Measurements from ENCODE around the gene PRSS22. TPM values are rescaled to one million over a fixed set of nuclear protein-coding genes. Genes with fewer than 3 reads are reported as not detected.

PRSS22 gene
- total and polyA plus RNA-seq, 2 donors, result 0.42 to 4.1 TPM

GRCh38 chr16:2834968-2835367 lies 23.0 kb downstream of the PRSS22 start:
- peaks cover 0 to 24% of the 10 kb centered on the region in 2 donors for H3K27me3 ChIP-seq (ENCODE audit: control insufficient read depth in 2 of 2, insufficient read depth in 1 of 2, low read length in 1 of 2)
- H3K4me1 ChIP-seq (ENCODE audit: control insufficient read depth in 2 of 2, insufficient read depth in 2 of 2, low read length in 2 of 2), result peaks cover 0 to 3% of the 10 kb centered on the region in 2 donors
- no peak overlapping the region for H3K27ac ChIP-seq (ENCODE audit: low read depth in 1 of 2, low read length in 1 of 2)
- DNase-seq (ENCODE audit: low read depth in 6 of 9, low spot score in 9 of 9), result no peak
- peaks cover 0 to 6% of the 10 kb centered on the region in 2 donors for H3K9me3 ChIP-seq (ENCODE audit: control insufficient read depth in 2 of 2, insufficient read depth in 1 of 2, low read length in 1 of 2)
- WGBS, result 97% methylated on average over 3 of the region's 3 CpGs
- H3K36me3 ChIP-seq (ENCODE audit: control insufficient read depth in 2 of 2, insufficient read depth in 2 of 2, low read length in 1 of 2), result no peaks in the 10 kb centered on the region
- H3K4me3 ChIP-seq (ENCODE audit: low read length in 2 of 2), result no peak overlapping the region

GRCh38 chr16:2833776-2834175 lies 24.2 kb downstream of the PRSS22 start:
- no peak for DNase-seq (ENCODE audit: low read depth in 6 of 9, low spot score in 9 of 9)
- Histone ChIP-seq H3K9me3 (ENCODE audit: control insufficient read depth in 2 of 2, insufficient read depth in 1 of 2, low read length in 1 of 2) (peaks cover 0 to 1% of the 10 kb centered on the region in 2 donors), H3K4me1 (ENCODE audit: control insufficient read depth in 2 of 2, insufficient read depth in 2 of 2, low read length in 2 of 2) (peaks cover 0 to 5% of the 10 kb centered on the region in 2 donors), H3K27me3 (ENCODE audit: control insufficient read depth in 2 of 2, insufficient read depth in 1 of 2, low read length in 1 of 2) (peaks cover 0 to 23% of the 10 kb centered on the region in 2 donors), H3K27ac (ENCODE audit: low read depth in 1 of 2, low read length in 1 of 2) (no peak overlapping the region), H3K4me3 (ENCODE audit: low read length in 2 of 2) (no peak overlapping the region), H3K36me3 (ENCODE audit: control insufficient read depth in 2 of 2, insufficient read depth in 2 of 2, low read length in 1 of 2) (no peaks in the 10 kb centered on the region)
- 83% methylated on average over 7 of the region's 7 CpGs for WGBS

- Histone ChIP-seq H3K27me3 (ENCODE audit: control insufficient read depth in 2 of 2, insufficient read depth in 1 of 2, low read length in 1 of 2) (peaks cover 0 to 9% of the 10 kb centered on the region in 2 donors), H3K4me1 (ENCODE audit: control insufficient read depth in 2 of 2, insufficient read depth in 2 of 2, low read length in 2 of 2) (peaks cover 0 to 5% of the 10 kb centered on the region in 2 donors), H3K27ac (ENCODE audit: low read depth in 1 of 2, low read length in 1 of 2) (no peak overlapping the region), H3K4me3 (ENCODE audit: low read length in 2 of 2) (no peak overlapping the region), H3K9me3 (ENCODE audit: control insufficient read depth in 2 of 2, insufficient read depth in 1 of 2, low read length in 1 of 2) (no peaks in the 10 kb centered on the region), H3K36me3 (ENCODE audit: control insufficient read depth in 2 of 2, insufficient read depth in 2 of 2, low read length in 1 of 2) (no peaks in the 10 kb centered on the region)
- WGBS, result 95% methylated on average over 15 of the region's 15 CpGs
- no peak for DNase-seq (ENCODE audit: low read depth in 6 of 9, low spot score in 9 of 9)
Observed at GRCh38 chr16:2831203-2831602, 26.8 kb downstream of the PRSS22 start.

- H3K27ac ChIP-seq (ENCODE audit: low read depth in 1 of 2, low read length in 1 of 2), result no peak overlapping the region
- 88% methylated on average over 5 of the region's 5 CpGs for WGBS
- no peaks in the 10 kb centered on the region for H3K36me3 ChIP-seq (ENCODE audit: control insufficient read depth in 2 of 2, insufficient read depth in 2 of 2, low read length in 1 of 2)
- no peak for DNase-seq (ENCODE audit: low read depth in 6 of 9, low spot score in 9 of 9)
- no peak overlapping the region for H3K4me3 ChIP-seq (ENCODE audit: low read length in 2 of 2)
- H3K4me1 ChIP-seq (ENCODE audit: control insufficient read depth in 2 of 2, insufficient read depth in 2 of 2, low read length in 2 of 2), result peaks cover 0 to 5% of the 10 kb centered on the region in 2 donors
- H3K27me3 ChIP-seq (ENCODE audit: control insufficient read depth in 2 of 2, insufficient read depth in 1 of 2, low read length in 1 of 2), result peaks cover 0 to 6% of the 10 kb centered on the region in 2 donors
- H3K9me3 ChIP-seq (ENCODE audit: control insufficient read depth in 2 of 2, insufficient read depth in 1 of 2, low read length in 1 of 2), result no peaks in the 10 kb centered on the region
Observed at GRCh38 chr16:2830355-2830695, 27.6 kb downstream of the PRSS22 start.

GRCh38 chr16:2829501-2830354 lies 28.2 kb downstream of the PRSS22 start, which contains the start of gene ZG16B:
Gene ZG16B, plus strand, starts transcription at chr16:2830303. Its CDS starts 139 bp downstream, at chr16:2830442.
- H3K4me1 ChIP-seq (ENCODE audit: control insufficient read depth in 2 of 2, insufficient read depth in 2 of 2, low read length in 2 of 2), result peaks cover 0 to 5% of the 10 kb centered on the region in 2 donors
- peaks cover 0 to 6% of the 10 kb centered on the region in 2 donors for H3K27me3 ChIP-seq (ENCODE audit: control insufficient read depth in 2 of 2, insufficient read depth in 1 of 2, low read length in 1 of 2)
- no peak within 1 kb of the TSS for H3K27ac ChIP-seq (ENCODE audit: low read depth in 1 of 2, low read length in 1 of 2)
- no peaks in the 10 kb centered on the region for H3K36me3 ChIP-seq (ENCODE audit: control insufficient read depth in 2 of 2, insufficient read depth in 2 of 2, low read length in 1 of 2)
- no peak for DNase-seq (ENCODE audit: low read depth in 6 of 9, low spot score in 9 of 9)
- no peaks in the 10 kb centered on the region for H3K9me3 ChIP-seq (ENCODE audit: control insufficient read depth in 2 of 2, insufficient read depth in 1 of 2, low read length in 1 of 2)
- WGBS, result 65% methylated on average over 32 of the region's 32 CpGs
- no peak within 1 kb of the TSS for H3K4me3 ChIP-seq (ENCODE audit: low read length in 2 of 2)

- no peak overlapping the region for H3K27ac ChIP-seq (ENCODE audit: low read depth in 1 of 2, low read length in 1 of 2)
- H3K36me3 ChIP-seq (ENCODE audit: control insufficient read depth in 2 of 2, insufficient read depth in 2 of 2, low read length in 1 of 2), result no peaks in the 10 kb centered on the region
- peaks cover 0 to 8% of the 10 kb centered on the region in 2 donors for H3K27me3 ChIP-seq (ENCODE audit: control insufficient read depth in 2 of 2, insufficient read depth in 1 of 2, low read length in 1 of 2)
- H3K9me3 ChIP-seq (ENCODE audit: control insufficient read depth in 2 of 2, insufficient read depth in 1 of 2, low read length in 1 of 2), result no peaks in the 10 kb centered on the region
- H3K4me3 ChIP-seq (ENCODE audit: low read length in 2 of 2), result no peak overlapping the region
- peaks cover 0 to 5% of the 10 kb centered on the region in 2 donors for H3K4me1 ChIP-seq (ENCODE audit: control insufficient read depth in 2 of 2, insufficient read depth in 2 of 2, low read length in 2 of 2)
- 96% methylated on average over 17 of the region's 17 CpGs for WGBS
- no peak for DNase-seq (ENCODE audit: low read depth in 6 of 9, low spot score in 9 of 9)
Observed at GRCh38 chr16:2828876-2829430, 29.0 kb downstream of the PRSS22 start.

- no peak for DNase-seq (ENCODE audit: low read depth in 6 of 9, low spot score in 9 of 9)
- H3K4me1 ChIP-seq (ENCODE audit: control insufficient read depth in 2 of 2, insufficient read depth in 2 of 2, low read length in 2 of 2), result peaks cover 0 to 5% of the 10 kb centered on the region in 2 donors
- no peak overlapping the region for H3K4me3 ChIP-seq (ENCODE audit: low read length in 2 of 2)
- H3K36me3 ChIP-seq (ENCODE audit: control insufficient read depth in 2 of 2, insufficient read depth in 2 of 2, low read length in 1 of 2), result no peaks in the 10 kb centered on the region
- H3K9me3 ChIP-seq (ENCODE audit: control insufficient read depth in 2 of 2, insufficient read depth in 1 of 2, low read length in 1 of 2), result no peaks in the 10 kb centered on the region
- H3K27me3 ChIP-seq (ENCODE audit: control insufficient read depth in 2 of 2, insufficient read depth in 1 of 2, low read length in 1 of 2), result peaks cover 0 to 8% of the 10 kb centered on the region in 2 donors
- 89% methylated on average over 8 of the region's 8 CpGs for WGBS
- H3K27ac ChIP-seq (ENCODE audit: low read depth in 1 of 2, low read length in 1 of 2), result no peak overlapping the region
Observed at GRCh38 chr16:2828521-2828840, 29.5 kb downstream of the PRSS22 start.

GRCh38 chr16:2827831-2828520 lies 30.0 kb downstream of the PRSS22 start:
- DNase-seq (ENCODE audit: low read depth in 6 of 9, low spot score in 9 of 9), result no peak
- Histone ChIP-seq H3K4me3 (ENCODE audit: low read length in 2 of 2) (no peak overlapping the region), H3K4me1 (ENCODE audit: control insufficient read depth in 2 of 2, insufficient read depth in 2 of 2, low read length in 2 of 2) (peaks cover 0 to 5% of the 10 kb centered on the region in 2 donors), H3K9me3 (ENCODE audit: control insufficient read depth in 2 of 2, insufficient read depth in 1 of 2, low read length in 1 of 2) (no peaks in the 10 kb centered on the region), H3K27me3 (ENCODE audit: control insufficient read depth in 2 of 2, insufficient read depth in 1 of 2, low read length in 1 of 2) (peaks cover 0 to 8% of the 10 kb centered on the region in 2 donors), H3K27ac (ENCODE audit: low read depth in 1 of 2, low read length in 1 of 2) (no peak overlapping the region), H3K36me3 (ENCODE audit: control insufficient read depth in 2 of 2, insufficient read depth in 2 of 2, low read length in 1 of 2) (no peaks in the 10 kb centered on the region)
- 91% methylated on average over 14 of the region's 14 CpGs for WGBS

GRCh38 chr16:2827374-2827791 lies 30.6 kb downstream of the PRSS22 start:
- no peak overlapping the region for H3K4me3 ChIP-seq (ENCODE audit: low read length in 2 of 2)
- H3K27me3 ChIP-seq (ENCODE audit: control insufficient read depth in 2 of 2, insufficient read depth in 1 of 2, low read length in 1 of 2), result peaks cover 0 to 8% of the 10 kb centered on the region in 2 donors
- H3K36me3 ChIP-seq (ENCODE audit: control insufficient read depth in 2 of 2, insufficient read depth in 2 of 2, low read length in 1 of 2), result no peaks in the 10 kb centered on the region
- 88% methylated on average over 15 of the region's 15 CpGs for WGBS
- DNase-seq (ENCODE audit: low read depth in 6 of 9, low spot score in 9 of 9), result no peak
- no peaks in the 10 kb centered on the region for H3K9me3 ChIP-seq (ENCODE audit: control insufficient read depth in 2 of 2, insufficient read depth in 1 of 2, low read length in 1 of 2)
- H3K4me1 ChIP-seq (ENCODE audit: control insufficient read depth in 2 of 2, insufficient read depth in 2 of 2, low read length in 2 of 2), result peaks cover 0 to 5% of the 10 kb centered on the region in 2 donors
- no peak overlapping the region for H3K27ac ChIP-seq (ENCODE audit: low read depth in 1 of 2, low read length in 1 of 2)

Measured in thymus (tissue), 11 donors.